GM10266 (cell line): ENCODE data around the gene OTUB1.
"Not testable (repeated sequence)": the region's sequence is repeated elsewhere in the genome, so short reads cannot be mapped to it uniquely, and the experiment has no call there.

Experiments
- DNase-seq: peaks from one replicate; pipeline ENCODE4 v3.0.0; 2012; ENCODE audit errors: extremely low spot score
- TF ChIP-seq, protein P1 (sequence below): IDR thresholded peaks from 2 replicates; pipeline ENCODE4 v1.5.1; 2012; ENCODE audit warnings: mild to moderate bottlenecking, low read depth; ENCODE audit not compliant: control insufficient read depth, insufficient read depth; ENCODE audit errors: missing control alignments

The OTUB1 gene

DNA sequence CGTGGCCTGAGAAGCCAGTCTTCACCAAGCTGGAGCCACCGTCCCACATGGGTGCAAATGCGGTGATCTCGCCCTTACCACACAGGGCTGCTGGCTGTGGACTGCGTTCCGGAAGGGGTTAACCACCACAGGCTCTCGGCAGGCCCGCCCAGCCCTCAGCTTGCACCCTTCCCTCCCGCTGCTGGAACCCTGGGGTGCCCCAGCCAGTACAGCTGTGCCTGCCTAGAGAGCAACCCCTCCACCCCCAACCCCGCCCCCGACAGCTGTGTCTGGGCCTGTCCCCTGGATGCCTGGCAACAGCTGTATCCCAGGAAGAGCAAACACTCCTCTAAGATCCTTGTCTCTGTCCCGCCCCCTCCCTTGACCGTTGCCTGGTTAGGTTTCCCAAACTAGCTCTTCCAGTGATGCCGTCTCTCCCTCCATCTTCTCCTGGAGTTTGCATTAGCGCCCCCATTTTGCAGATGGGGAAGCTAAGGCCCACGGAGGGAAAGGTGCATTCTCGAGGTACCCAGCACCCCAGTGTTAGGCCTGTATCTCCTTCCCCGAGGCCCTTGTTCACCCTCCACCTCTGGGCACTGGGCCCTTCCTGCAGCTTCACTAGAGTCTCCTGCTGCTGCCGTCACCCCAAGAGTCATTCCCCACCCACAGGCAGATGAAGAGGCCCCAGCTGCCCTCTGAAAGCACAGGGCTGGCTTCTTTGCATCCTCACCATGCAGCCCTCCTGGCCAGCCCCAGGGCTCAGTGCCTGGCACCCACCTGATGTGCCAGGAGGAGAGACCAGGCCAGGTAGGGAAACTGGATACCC is 24.4 kb upstream of the OTUB1 start:
- TF ChIP-seq, protein P1, sequence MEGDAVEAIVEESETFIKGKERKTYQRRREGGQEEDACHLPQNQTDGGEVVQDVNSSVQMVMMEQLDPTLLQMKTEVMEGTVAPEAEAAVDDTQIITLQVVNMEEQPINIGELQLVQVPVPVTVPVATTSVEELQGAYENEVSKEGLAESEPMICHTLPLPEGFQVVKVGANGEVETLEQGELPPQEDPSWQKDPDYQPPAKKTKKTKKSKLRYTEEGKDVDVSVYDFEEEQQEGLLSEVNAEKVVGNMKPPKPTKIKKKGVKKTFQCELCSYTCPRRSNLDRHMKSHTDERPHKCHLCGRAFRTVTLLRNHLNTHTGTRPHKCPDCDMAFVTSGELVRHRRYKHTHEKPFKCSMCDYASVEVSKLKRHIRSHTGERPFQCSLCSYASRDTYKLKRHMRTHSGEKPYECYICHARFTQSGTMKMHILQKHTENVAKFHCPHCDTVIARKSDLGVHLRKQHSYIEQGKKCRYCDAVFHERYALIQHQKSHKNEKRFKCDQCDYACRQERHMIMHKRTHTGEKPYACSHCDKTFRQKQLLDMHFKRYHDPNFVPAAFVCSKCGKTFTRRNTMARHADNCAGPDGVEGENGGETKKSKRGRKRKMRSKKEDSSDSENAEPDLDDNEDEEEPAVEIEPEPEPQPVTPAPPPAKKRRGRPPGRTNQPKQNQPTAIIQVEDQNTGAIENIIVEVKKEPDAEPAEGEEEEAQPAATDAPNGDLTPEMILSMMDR: no peak
- no peak for DNase-seq

GRCh38 chr11:63963895-63964294 is 22.3 kb upstream of the OTUB1 start:
- not testable (repeated sequence) for DNase-seq

DNA sequence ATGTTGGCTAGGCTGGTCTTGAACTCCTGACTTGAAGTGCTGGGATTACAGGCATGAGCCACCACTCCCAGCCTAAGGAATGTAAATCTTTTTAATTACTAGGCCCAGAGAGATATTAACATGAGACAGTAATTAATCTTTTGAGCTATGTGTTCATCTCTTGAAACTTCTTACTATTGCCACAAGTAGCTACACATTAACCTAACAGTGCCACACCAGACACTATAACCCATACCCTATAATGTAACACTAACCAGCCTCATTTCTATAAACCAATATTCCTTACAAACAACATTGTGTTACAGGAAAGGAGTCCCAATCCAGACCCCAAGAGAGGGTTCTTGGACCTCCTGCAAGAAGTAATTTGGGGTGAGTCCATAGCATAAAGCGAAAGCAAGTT is 19.8 kb upstream of the OTUB1 start:
- TF ChIP-seq, protein P1: no peak
- DNase-seq: no peak

GRCh38 chr11:63969461-63969860 is 16.8 kb upstream of the OTUB1 start:
- no peak for DNase-seq
- TF ChIP-seq, protein P1: no peak

DNA sequence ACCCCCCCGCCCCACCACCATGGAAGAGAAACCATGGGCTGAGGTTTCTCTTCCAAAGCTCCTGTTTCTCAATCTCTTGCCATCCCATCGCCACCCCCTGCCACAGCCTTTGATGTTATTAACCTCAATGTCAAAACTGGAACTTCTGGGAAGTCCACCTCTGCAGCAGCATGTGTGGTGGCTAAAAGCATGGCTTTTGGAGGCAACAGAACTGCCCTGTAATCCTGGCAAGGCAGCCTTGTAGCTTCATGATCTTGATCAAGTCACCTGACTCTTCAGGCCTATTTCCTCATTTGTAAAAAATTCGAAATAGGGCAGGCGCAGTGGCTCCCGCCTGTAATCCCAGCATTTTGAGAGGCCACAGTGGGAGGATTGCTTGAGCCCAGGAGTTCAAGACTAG is 15.3 kb upstream of the OTUB1 start:
- no peak for DNase-seq

DNA sequence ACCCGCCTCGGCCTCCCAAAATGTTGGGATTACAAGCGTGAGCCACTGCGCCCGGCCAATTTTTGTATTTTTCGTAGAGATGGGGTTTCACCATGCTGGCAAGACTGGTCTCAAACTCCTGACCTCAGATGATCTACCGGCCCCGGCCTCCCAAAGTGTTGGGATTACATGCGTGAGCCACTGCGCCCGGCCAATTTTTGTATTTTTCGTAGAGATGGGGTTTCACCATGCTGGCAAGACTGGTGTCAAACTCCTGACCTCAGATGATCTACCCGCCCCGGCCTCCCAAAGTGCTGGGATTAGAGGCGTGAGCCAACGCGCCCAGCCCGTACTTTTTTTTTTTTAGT is 12.4 kb upstream of the OTUB1 start:
- not testable (repeated sequence) for DNase-seq

More for the DNA sequence above, 15.3 kb upstream of the OTUB1 start:
- TF ChIP-seq, protein P1: no peak

GRCh38 chr11:63974259-63975143 is 11.7 kb upstream of the OTUB1 start, which contains the start of gene COX8A:
Gene COX8A (plus strand): TSS chr11:63974620. CDS start chr11:63974681, 61 bp downstream.
- DNase-seq: peak; percentile 97
- TF ChIP-seq, protein P1: peak; percentile 7
